ENCODE data around the gene IL12RB2.

DNA sequence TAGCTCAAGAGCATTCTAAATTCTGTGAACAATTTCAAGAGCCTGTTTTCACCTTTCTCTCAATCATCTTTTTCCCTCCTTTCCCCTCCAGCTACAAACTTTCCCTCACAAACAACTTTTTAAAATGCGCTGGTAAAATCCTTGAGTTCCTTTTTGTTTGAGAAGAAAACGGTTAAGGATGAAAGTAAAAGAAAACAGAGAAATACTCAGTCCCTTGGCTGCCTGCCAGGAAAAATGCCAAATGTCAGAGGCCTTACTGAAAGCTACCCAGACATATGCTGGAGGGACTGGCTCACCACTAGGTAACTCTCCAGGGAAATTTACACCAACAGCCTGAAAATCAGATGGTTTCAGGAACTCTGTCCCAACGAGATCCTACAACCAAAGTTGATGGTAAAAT, 133.5 kb downstream of the IL12RB2 start:
- TF ChIP-seq, protein P1, sequence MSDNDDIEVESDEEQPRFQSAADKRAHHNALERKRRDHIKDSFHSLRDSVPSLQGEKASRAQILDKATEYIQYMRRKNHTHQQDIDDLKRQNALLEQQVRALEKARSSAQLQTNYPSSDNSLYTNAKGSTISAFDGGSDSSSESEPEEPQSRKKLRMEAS (IDR thresholded peaks at IDR 0.05; ENCODE audit: low read depth, low read length): no peak
- no peak for TF ChIP-seq POLR2A (IDR thresholded peaks at IDR 0.05; ENCODE audit: extremely low read depth, insufficient read length)

Data from NB4 (cell line).